DOHH2 (cell line): ENCODE measurements around the gene IL20.
A peak's percentile ranks its signal among the peaks of the same experiment; 100 is the strongest.

ENCODE experiments used
- H3F3A ChIP-seq: fragments of 200-600 bp; sonication (generic), shearing (Covaris generic); 2 replicates; pipeline ENCODE4 v1.6.0; 2016; ENCODE audit warnings: antibody characterized with exemption, mild to moderate bottlenecking; ENCODE audit not compliant: control insufficient read depth, insufficient read depth
- H3K27ac ChIP-seq: fragments of 200-600 bp; sonication (generic); 2 replicates; pipeline ENCODE4 v1.5.1; 2014; ENCODE audit warnings: low read depth, mild to moderate bottlenecking, low read length, moderate library complexity
- H3K27me3 ChIP-seq: fragments of 200-600 bp; sonication (generic); 2 replicates; pipeline ENCODE4 v1.6.1; 2014; ENCODE audit warnings: mild to moderate bottlenecking, low read length, mixed read lengths; ENCODE audit not compliant: control insufficient read depth
- H3K36me3 ChIP-seq: fragments of 200-600 bp; sonication (generic); 2 replicates; pipeline ENCODE4 v1.6.1; 2014; ENCODE audit warnings: mild to moderate bottlenecking, low read length, moderate library complexity, mixed read lengths; ENCODE audit not compliant: control insufficient read depth
- H3K4me1 ChIP-seq: fragments of 200-600 bp; sonication (generic); 2 replicates; pipeline ENCODE4 v1.6.1; 2014; ENCODE audit warnings: mild to moderate bottlenecking, low read length, mixed read lengths; ENCODE audit not compliant: control insufficient read depth
- H3K4me2 ChIP-seq: fragments of 200-600 bp; sonication (generic); 2 replicates; pipeline ENCODE4 v1.6.0; 2014; ENCODE audit warnings: mild to moderate bottlenecking, low read length, moderate library complexity
- H3K4me3 ChIP-seq: fragments of 200-600 bp; sonication (generic); 2 replicates; pipeline ENCODE4 v1.5.1; 2014; ENCODE audit warnings: mild to moderate bottlenecking, low read length, mixed read lengths
- H3K79me2 ChIP-seq: fragments of 200-600 bp; sonication (generic); 2 replicates; pipeline ENCODE4 v1.6.1; 2014; ENCODE audit warnings: mild to moderate bottlenecking, low read length, mixed read lengths; ENCODE audit not compliant: control insufficient read depth
- H3K9me2 ChIP-seq: fragments of 200-600 bp; sonication (generic); replicated peaks from 2 replicates; pipeline ENCODE4 v1.6.1; 2014; ENCODE audit warnings: mild to moderate bottlenecking, low read length, mixed read lengths; ENCODE audit not compliant: control insufficient read depth
- H3K9me3 ChIP-seq: fragments of 200-600 bp; sonication (generic); 2 replicates; pipeline ENCODE4 v1.6.1; 2014; ENCODE audit warnings: antibody characterized with exemption, low read length, mixed read lengths; ENCODE audit not compliant: control insufficient read depth, insufficient read depth
- H4K20me1 ChIP-seq: fragments of 200-600 bp; sonication (generic); 2 replicates; pipeline ENCODE4 v1.6.0; 2014; ENCODE audit warnings: low read depth, mild to moderate bottlenecking, antibody characterized with exemption, low read length, moderate library complexity; ENCODE audit not compliant: control insufficient read depth, insufficient read depth
- CTCF ChIP-seq: fragments of 200-600 bp; sonication (generic); IDR thresholded peaks from one replicate; pipeline ENCODE4 v1.5.1; 2014; ENCODE audit warnings: antibody characterized with exemption, mild to moderate bottlenecking, low read depth, low read length; ENCODE audit not compliant: poor library complexity, severe bottlenecking
- EZH2phosphoT487 ChIP-seq: fragments of 200-600 bp; sonication (generic); IDR thresholded peaks from 2 replicates; pipeline ENCODE4 v1.6.1; 2017; ENCODE audit warnings: borderline replicate concordance, mild to moderate bottlenecking, antibody characterized with exemption, low read length, moderate library complexity, mixed read lengths

Gene IL20

GRCh38 chr1:206904423-206905142 lies 39.2 kb downstream of the IL20 start:
- peaks cover 2% of the 10 kb centered on the region; the same call in 1 of the 2 replicates for H3K4me1 ChIP-seq
- no peaks in the 10 kb centered on the region for H3K79me2 ChIP-seq
- H3K9me2 ChIP-seq = no peaks in the 10 kb centered on the region
- no peak overlapping the region for H3K4me2 ChIP-seq
- no peak overlapping the region for H3K4me3 ChIP-seq
- TF ChIP-seq CTCF (no peak), EZH2phosphoT487 (no peak)
- no peaks in the 10 kb centered on the region for H3F3A ChIP-seq
- no peaks in the 10 kb centered on the region for H3K9me3 ChIP-seq
- no peak overlapping the region for H3K27ac ChIP-seq
- peaks cover 36% of the 10 kb centered on the region for H3K27me3 ChIP-seq
- no peaks in the 10 kb centered on the region for H3K36me3 ChIP-seq
- H4K20me1 ChIP-seq = no peaks in the 10 kb centered on the region

GRCh38 chr1:206905295-206906164 lies 40.1 kb downstream of the IL20 start:
- Histone ChIP-seq H3K9me3 (no peaks in the 10 kb centered on the region), H3K36me3 (no peaks in the 10 kb centered on the region), H4K20me1 (no peaks in the 10 kb centered on the region), H3K27ac (no peak overlapping the region), H3K9me2 (no peaks in the 10 kb centered on the region), H3K4me1 (peaks cover 2% of the 10 kb centered on the region; the same call in 1 of the 2 replicates), H3F3A (no peaks in the 10 kb centered on the region), H3K4me3 (no peak overlapping the region), H3K4me2 (no peak overlapping the region), H3K79me2 (no peaks in the 10 kb centered on the region), H3K27me3 (peaks cover 45% of the 10 kb centered on the region)
- no peak for TF ChIP-seq EZH2phosphoT487
- no peak for TF ChIP-seq CTCF

GRCh38 chr1:206907304-206907991 lies 42.0 kb downstream of the IL20 start:
- Histone ChIP-seq H4K20me1 (no peaks in the 10 kb centered on the region), H3K27ac (no peak overlapping the region), H3K9me2 (no peaks in the 10 kb centered on the region), H3F3A (no peaks in the 10 kb centered on the region), H3K4me3 (no peak overlapping the region), H3K4me1 (peaks cover 2% of the 10 kb centered on the region; the same call in 1 of the 2 replicates), H3K36me3 (no peaks in the 10 kb centered on the region), H3K79me2 (no peaks in the 10 kb centered on the region), H3K4me2 (no peak overlapping the region), H3K27me3 (peaks cover 50% of the 10 kb centered on the region), H3K9me3 (no peaks in the 10 kb centered on the region)
- peak; percentile 33 for TF ChIP-seq CTCF
- no peak for TF ChIP-seq EZH2phosphoT487
